Activated CD8-positive, alpha-beta memory T cell treated with anti-CD3 and anti-CD28 coated beads, Interleukin-2, amount 50 U/mL, for 4 hours (primary cell): Measurements from ENCODE around the gene CD300LD.

Experiments
- DNase-seq: peaks from one replicate; pipeline ENCODE4 v3.0.0-alpha.2; 2020

CD300LD gene

DNA sequence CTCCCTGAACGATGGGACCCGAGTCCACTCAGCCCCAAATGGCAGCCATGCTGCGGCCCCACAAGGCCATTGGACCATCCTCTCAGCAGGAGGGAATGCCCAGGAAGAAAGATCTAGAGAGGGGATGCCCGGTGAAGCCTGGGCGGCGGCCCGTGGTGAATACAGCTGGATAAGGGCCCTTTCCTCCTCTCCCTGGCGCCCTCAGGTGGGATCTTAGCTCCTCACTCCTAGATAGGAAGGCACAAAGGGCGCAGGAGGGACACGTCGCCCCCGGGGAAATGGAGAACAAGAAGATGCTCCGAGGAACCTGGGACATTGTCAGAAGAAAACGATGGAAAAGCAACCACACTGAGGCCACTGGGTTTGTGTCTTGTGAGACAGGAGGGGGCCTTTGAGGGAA, 48.7 kb downstream of the CD300LD start:
- no peak for DNase-seq

DNA sequence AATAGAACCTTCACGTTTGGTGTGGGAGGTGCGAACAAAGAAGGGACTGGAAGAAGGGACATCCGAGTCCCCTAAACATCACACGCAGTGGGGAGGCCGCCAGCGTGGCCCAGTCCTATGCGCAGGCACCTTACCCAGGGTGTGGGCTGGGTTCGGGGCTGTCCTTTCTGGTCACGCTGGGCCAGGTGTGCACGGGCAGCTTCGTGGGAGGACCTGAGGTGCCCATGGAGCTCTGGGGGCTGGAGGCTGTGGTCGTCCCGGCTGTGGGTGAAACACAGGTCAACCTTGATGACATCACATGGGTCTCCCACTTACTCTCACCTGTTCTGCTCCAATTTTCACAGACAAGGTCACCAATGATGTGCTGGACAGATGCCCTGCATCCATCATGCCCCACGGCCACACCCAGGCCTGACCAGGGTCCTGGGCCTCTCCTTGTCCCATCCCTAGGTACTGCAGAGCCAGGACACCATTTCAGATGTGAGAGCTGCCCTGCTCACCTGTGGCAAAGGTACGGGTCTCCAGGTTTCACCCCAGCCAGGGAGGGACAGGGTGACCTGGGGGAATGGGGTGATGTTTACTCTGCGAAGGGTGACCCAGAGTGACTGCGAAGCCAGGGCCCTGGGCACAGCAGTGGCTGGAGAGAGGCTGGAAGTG, 49.2 kb downstream of the CD300LD start:
- DNase-seq: no peak

DNA sequence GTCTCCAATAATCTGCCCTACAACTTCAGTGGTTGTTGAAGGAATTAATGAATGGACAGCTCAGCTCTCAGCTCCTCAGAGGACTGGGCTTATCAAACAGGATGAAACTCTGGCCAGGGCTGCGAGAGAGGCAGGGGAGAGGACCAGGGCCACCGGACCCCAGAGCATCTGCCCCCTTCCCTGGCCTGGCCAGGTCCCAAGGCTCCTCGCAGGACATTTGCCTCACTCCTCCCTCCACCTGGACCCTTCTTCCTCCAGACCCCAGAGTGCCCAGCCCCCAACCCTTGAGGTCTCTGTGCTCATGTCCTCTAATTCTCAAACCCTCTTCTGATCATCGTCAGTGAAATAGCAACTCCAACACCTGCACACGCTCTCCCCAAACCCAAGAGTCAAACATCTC, 49.9 kb downstream of the CD300LD start:
- no peak for DNase-seq

DNA sequence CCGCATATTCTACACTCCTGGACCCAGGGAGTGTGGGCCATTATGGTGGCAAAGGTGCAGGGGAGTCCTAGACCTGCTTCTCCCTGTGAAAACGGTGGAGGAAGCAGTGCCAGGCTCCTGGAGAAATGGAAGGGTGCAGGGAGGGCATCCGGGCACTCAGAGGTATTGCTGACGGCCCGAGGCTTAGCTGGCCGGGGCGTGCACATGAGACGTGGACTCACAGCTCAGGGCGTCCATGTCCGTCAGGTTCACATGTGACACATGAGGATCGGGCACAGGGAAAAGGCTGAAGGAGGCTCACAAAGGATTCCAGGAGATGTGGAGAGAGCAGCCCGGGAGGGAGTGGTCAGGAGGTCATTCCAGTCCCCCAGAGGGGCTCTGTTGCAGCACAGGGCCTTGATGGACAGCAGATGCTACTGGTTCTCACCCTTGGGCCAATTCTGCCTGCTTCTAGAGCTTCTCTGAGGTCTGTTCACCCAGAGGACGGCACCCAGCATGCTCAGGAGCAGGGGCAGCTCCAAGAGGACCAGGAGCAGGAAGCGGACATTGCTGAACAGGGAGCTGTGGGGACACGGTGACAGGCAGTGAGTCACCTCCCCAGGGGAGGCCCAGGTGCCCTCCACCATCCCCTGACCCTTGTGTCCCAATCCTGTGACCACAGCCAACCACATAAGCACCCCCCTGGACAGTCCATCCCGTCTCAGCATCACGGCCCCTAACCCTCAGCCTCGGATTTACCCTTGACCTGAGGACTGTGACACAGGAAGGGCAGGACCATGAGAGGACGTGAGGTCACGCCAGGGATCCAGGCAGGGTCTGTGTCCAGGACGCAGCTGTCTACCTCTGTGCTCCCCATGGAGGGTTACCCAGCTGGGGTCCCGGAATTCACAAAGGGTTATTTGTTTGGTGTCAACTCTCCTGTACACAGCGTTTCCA, 50.6 kb downstream of the CD300LD start:
- DNase-seq: no peak

DNA sequence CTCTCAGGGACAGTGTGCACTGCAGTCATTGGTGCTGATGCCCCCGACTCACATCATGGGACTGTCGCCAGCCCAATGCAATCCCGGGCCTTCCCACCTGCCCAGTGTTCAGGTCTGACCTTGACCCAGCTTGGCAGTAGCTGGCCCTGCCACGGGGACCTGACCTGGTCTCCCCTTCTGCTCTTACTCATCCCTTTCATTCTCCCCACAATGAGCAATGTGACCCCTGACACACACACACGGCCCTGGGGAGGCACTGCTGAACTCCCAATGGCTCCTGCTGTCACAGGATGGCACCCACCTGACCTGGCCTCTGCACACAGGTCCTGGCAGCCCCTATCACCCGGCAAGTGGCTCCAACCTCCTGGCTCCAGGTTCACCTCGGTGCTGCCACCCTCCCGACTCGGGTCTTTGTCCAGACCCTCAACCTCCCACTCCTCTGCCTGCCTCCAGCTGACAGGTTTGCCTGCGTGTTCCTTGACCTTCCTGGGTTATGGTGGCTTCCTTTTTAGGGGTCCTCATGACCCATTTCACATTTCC, 52.7 kb downstream of the CD300LD start:
- DNase-seq: no peak

DNA sequence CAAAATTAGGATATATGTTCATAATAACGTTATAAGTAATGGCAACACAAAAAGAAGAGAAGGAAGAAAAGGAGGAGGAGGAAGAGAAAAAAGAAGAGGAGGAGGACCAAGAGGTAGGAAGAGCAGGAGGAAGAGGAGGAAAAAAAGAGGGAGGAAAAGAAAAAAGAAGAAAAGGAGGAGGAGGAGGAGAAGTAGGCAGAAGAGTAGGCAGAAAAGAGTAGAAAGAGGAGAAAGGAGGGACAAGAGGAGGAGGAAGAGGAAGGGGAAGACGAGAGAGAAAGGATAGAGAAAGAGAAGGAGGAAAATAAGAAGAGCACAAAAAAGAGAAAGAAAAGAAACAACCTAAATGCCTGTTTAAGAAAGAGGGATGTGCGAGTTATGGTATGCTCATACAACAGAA, 55.2 kb downstream of the CD300LD start:
- no peak for DNase-seq

DNA sequence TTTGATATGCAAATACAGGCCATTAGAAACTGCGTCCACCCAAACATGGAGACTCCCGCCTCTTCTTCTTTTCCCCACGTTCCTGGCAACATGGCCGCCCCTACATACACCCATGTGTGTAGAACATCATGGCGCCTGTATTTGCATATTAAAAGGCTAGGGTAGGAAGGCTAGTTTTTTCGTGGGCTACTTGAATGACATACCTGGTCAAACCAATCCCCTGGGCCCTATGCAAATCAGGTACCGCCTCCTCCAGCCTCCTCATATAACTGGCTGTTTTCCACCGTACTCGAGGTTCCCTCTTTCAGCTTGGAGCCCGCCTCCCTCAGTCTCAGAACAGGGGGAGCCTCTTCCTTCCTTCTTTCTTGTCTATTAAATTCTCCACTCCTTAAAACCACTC, 60.0 kb downstream of the CD300LD start:
- peak; percentile 9 for DNase-seq

DNA sequence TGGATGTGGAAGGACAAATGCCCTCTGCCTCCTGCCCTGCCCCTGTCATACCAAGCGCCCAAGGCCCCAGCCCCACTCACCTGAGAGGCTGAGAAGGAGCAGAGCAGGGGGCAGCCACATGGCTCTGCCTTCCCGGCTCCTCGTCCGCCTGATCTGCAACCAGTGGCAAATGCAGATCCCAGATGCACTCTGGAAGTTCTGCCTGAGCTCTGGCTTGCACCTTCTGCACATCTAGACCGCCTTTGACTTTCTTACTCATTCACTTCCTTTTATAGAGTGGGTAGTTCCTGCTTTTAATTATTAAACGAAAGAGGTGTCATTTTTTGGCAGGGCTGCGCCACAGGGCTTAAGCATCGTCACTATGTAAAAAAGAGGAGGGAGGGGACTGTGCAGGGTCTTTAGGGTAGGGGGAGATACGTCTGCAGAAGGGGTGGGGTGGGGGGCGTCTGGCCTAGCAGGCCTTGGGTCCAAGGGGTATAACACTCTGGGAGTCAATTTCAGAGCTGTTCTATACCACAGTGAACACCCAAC, 60.8 kb downstream of the CD300LD start, which contains the start of gene CD300LB:
Gene CD300LB (minus strand): TSS at position 245 of the 531 bp plus-strand sequence. CDS start 125 bp downstream, at position 120.
- DNase-seq: peak; percentile 3

DNA sequence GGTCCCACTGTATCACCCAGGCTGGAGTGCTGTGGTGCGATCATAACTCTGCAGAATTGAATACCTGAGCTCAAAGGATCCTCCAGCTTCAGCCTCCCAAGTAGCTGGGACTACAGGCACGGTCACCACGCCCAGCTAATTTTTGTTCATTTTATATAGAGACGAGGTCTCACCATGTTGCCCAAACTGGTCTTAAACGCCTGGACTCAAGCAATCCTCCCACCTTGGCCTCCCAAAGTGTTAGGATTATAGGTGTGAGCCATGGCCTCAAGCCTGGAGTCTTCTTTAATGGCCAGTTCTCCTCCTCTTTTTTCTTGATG, 61.3 kb downstream of the CD300LD start:
- no peak for DNase-seq
